K562 (cell line): Measurements from ENCODE around the gene SERTAD1. TPM values are rescaled to one million over a fixed set of nuclear protein-coding genes. Genes with fewer than 3 reads are reported as not detected.

Experiments used
- GABPB2 ChIP-seq: fragments of 250-450 bp; sonication (Bioruptor Pico); conservative IDR thresholded peaks from 2 replicates; pipeline ENCODE4 v1.5.1; 2021; ENCODE audit warnings: mild to moderate bottlenecking
- GATAD2A ChIP-seq: fragments of 450-650 bp; IDR thresholded peaks from 2 replicates; pipeline ENCODE4 v1.6.1; 2017
- GTF2A2 ChIP-seq: IDR thresholded peaks from 2 replicates; pipeline ENCODE4 v1.6.1; 2016; ENCODE audit warnings: mild to moderate bottlenecking, missing genetic modification characterization, missing compliant biosample characterization
- HMG20B ChIP-seq: fragments of 250-450 bp; sonication (Bioruptor Pico); IDR thresholded peaks from 2 replicates; pipeline ENCODE4 v1.5.0; 2021; ENCODE audit warnings: mild to moderate bottlenecking
- MAZ ChIP-seq, 2 experiments: fragments of 450-650 bp in 1 of 2; sonication (generic) in 1 of 2; formaldehyde crosslinking; IDR thresholded peaks in 1 of 2; conservative IDR thresholded peaks in 1 of 2; 2 replicates each; pipeline versions ENCODE4 v1.4.0 to v1.5.0; 2020; ENCODE audit warnings: mild to moderate bottlenecking in 1 of 2, missing genetic modification reagents in 1 of 2
- OTX1 ChIP-seq: fragments of 450-650 bp; formaldehyde crosslinking; IDR thresholded peaks from 2 replicates; pipeline ENCODE4 v1.4.0; 2022; ENCODE audit warnings: mild to moderate bottlenecking
- SETDB1 ChIP-seq: IDR thresholded peaks from one replicate; pipeline ENCODE4 v1.6.1; 2012; ENCODE audit warnings: low read length, control low read depth, inconsistent platforms
- TEAD1 ChIP-seq, 2 experiments: fragments of 450-650 bp in 1 of 2; sonication (generic) in 1 of 2; formaldehyde crosslinking; IDR thresholded peaks; 2 replicates each; pipeline versions ENCODE4 v1.4.0 to v1.8.0; 2020 to 2022; ENCODE audit warnings: mild to moderate bottlenecking in 2 of 2, missing genetic modification reagents in 1 of 2
- UBTF ChIP-seq, 2 experiments: IDR thresholded peaks; 2 replicates each; pipeline ENCODE4 v1.6.1; 2012; ENCODE audit warnings: improper control_type of control experiment in 2 of 2, low read depth in 2 of 2, low read length in 2 of 2, borderline replicate concordance in 1 of 2
- ZBTB26 ChIP-seq: fragments of 450-650 bp; formaldehyde crosslinking; IDR thresholded peaks from 2 replicates; pipeline ENCODE4 v1.4.0; 2022; ENCODE audit warnings: missing genetic modification characterization
- ZC3H4 ChIP-seq: sonication (generic); formaldehyde crosslinking; IDR thresholded peaks from 2 replicates; pipeline ENCODE4 v1.9.0; 2021; ENCODE audit warnings: missing genetic modification reagents, borderline replicate concordance
- ZNF143 ChIP-seq: sonication (generic); formaldehyde crosslinking; IDR thresholded peaks from 2 replicates; pipeline ENCODE4 v1.9.0; 2022; ENCODE audit warnings: mild to moderate bottlenecking, missing genetic modification reagents
- ZNF695 ChIP-seq: fragments of 450-650 bp; formaldehyde crosslinking; IDR thresholded peaks from 2 replicates; pipeline ENCODE4 v1.4.0; 2020; ENCODE audit warnings: mild to moderate bottlenecking, moderate library complexity
- polyA plus RNA-seq, 8 experiments: library from polyadenylated mRNA; depleted of rRNA in 4 of 8; stranded (reverse) in 5 of 8; unstranded in 3 of 8; fragments of >200 nt; fragmentation: Nextera tagmentation in 2 of 8; fragmentation: Illumina TruSeq in 1 of 8; extraction: Ambion mirVana in 2 of 8; extraction: Trizol in 1 of 8; gene quantifications; 2 replicates each; pipeline versions ENCODE4 v1.2.1 to v1.2.3, GENCODE V29; 2011 to 2014; ENCODE audit warnings: inconsistent platforms in 1 of 8, missing spikeins in 1 of 8
- total RNA-seq, 7 experiments: library from RNA; depleted of rRNA in 6 of 7; stranded (reverse); fragments of >200 nt in 6 of 7; fragmentation: Illumina TruSeq in 2 of 7; extraction: Trizol in 2 of 7; gene quantifications; 2 replicates each; pipeline versions ENCODE4 v1.2.1 to v1.2.3, GENCODE V29; 2011 to 2021; ENCODE audit warnings: low replicate concordance in 1 of 7
- TF ChIP-seq, protein P1 (sequence below): sonication (generic); formaldehyde crosslinking; IDR thresholded peaks from 2 replicates; pipeline ENCODE4 v1.9.0; 2022; ENCODE audit warnings: mild to moderate bottlenecking, missing genetic modification reagents
- TF ChIP-seq, protein P2 (sequence below): fragments of 450-650 bp; IDR thresholded peaks from 2 replicates; pipeline ENCODE4 v1.6.1; 2016; ENCODE audit warnings: low read depth, mild to moderate bottlenecking, moderate library complexity
- TF ChIP-seq, protein P3 (sequence below): fragments of 250-450 bp; sonication (Bioruptor Pico); IDR thresholded peaks from 2 replicates; pipeline ENCODE4 v1.4.0; 2020; ENCODE audit warnings: borderline replicate concordance
- TF ChIP-seq, protein P4 (sequence below): fragments of 450-650 bp; formaldehyde crosslinking; conservative IDR thresholded peaks from 2 replicates; pipeline ENCODE4 v1.4.0; 2022; ENCODE audit warnings: mild to moderate bottlenecking, missing genetic modification characterization

Gene SERTAD1
- total and polyA plus RNA-seq, 9 of the 15 experiments (the other 6 are each of a cell fraction or from before 2014, with no cell fraction given): 0.15 to 8.7 (median 4.9) TPM

GRCh38 chr19:40424637-40425449 is 949 bp downstream of the SERTAD1 start (continued):
- TF ChIP-seq, protein P1, sequence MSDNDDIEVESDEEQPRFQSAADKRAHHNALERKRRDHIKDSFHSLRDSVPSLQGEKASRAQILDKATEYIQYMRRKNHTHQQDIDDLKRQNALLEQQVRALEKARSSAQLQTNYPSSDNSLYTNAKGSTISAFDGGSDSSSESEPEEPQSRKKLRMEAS (CRISPR knock-in tag): no peak
- TF ChIP-seq, protein P2, sequence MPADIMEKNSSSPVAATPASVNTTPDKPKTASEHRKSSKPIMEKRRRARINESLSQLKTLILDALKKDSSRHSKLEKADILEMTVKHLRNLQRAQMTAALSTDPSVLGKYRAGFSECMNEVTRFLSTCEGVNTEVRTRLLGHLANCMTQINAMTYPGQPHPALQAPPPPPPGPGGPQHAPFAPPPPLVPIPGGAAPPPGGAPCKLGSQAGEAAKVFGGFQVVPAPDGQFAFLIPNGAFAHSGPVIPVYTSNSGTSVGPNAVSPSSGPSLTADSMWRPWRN: no peak
- TF ChIP-seq OTX1 (CRISPR knock-in tag): 0 out of 2 replicates have a peak, but pooled peaks have one; percentile 45
- no peak; a peak in 1 of 4 replicates for TF ChIP-seq TEAD1 (CRISPR knock-in tag; IDR thresholded peaks at IDR 0.05)
- no peak for TF ChIP-seq GATAD2A
- TF ChIP-seq MAZ (CRISPR knock-in tag; conservative IDR thresholded peaks at IDR 0.05 in 1 of 2, IDR thresholded peaks at IDR 0.05 in 1 of 2): peak in 1 of 2 experiments; percentile 70; a peak in 1 of 4 replicates
- TF ChIP-seq UBTF (IDR thresholded peaks at IDR 0.05; ENCODE audit: borderline replicate concordance in 1 of 2, low read depth in 2 of 2, low read length in 2 of 2): no peak
- TF ChIP-seq, protein P3, sequence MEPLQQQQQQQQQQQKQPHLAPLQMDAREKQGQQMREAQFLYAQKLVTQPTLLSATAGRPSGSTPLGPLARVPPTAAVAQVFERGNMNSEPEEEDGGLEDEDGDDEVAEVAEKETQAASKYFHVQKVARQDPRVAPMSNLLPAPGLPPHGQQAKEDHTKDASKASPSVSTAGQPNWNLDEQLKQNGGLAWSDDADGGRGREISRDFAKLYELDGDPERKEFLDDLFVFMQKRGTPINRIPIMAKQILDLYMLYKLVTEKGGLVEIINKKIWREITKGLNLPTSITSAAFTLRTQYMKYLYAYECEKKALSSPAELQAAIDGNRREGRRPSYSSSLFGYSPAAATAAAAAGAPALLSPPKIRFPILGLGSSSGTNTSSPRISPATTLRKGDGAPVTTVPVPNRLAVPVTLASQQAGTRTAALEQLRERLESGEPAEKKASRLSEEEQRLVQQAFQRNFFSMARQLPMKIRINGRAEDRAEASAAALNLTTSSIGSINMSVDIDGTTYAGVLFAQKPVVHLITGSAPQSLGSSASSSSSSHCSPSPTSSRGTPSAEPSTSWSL (CRISPR knock-in tag): no peak
- TF ChIP-seq, protein P4, sequence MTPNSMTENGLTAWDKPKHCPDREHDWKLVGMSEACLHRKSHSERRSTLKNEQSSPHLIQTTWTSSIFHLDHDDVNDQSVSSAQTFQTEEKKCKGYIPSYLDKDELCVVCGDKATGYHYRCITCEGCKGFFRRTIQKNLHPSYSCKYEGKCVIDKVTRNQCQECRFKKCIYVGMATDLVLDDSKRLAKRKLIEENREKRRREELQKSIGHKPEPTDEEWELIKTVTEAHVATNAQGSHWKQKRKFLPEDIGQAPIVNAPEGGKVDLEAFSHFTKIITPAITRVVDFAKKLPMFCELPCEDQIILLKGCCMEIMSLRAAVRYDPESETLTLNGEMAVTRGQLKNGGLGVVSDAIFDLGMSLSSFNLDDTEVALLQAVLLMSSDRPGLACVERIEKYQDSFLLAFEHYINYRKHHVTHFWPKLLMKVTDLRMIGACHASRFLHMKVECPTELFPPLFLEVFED: peak; percentile 70; the same call in 1 of the 2 replicates
- TF ChIP-seq GABPB2 (CRISPR knock-in tag): no peak
- no peak for TF ChIP-seq ZNF695
- TF ChIP-seq SETDB1: no peak
- no peak for TF ChIP-seq GTF2A2 (tag)
- 0 out of 2 replicates have a peak, but pooled peaks have one; percentile 22 for TF ChIP-seq ZBTB26 (CRISPR knock-in tag)
- TF ChIP-seq HMG20B (CRISPR knock-in tag): no peak
- TF ChIP-seq ZNF143: no peak
- 0 out of 2 replicates have a peak, but pooled peaks have one; percentile 51 for TF ChIP-seq ZC3H4 (CRISPR knock-in tag)
